Small intestine (tissue), 7 donors: ENCODE data around the gene ISG20. TPM values are rescaled to one million over a fixed set of nuclear protein-coding genes. Genes with fewer than 3 reads are reported as not detected.

ENCODE experiments used
- DNase-seq, 2 donors: peaks; one replicate each; pipeline versions ENCODE4 v3.0.0 to v3.0.0-alpha.2; 2013
- FAIRE-seq: peaks from 2 replicates; lab custom pipeline; 2012; peaks lifted over from hg19 to GRCh38; lab: Jason Lieb, UNC
- H3K27ac ChIP-seq, 3 donors: one replicate each; pipeline ENCODE4 v1.5.1; 2013; ENCODE audit warnings: low read length in 2 of 3, mild to moderate bottlenecking in 2 of 3, control low read depth in 1 of 3, inconsistent platforms in 1 of 3, low read depth in 1 of 3, moderate library complexity in 1 of 3
- H3K27me3 ChIP-seq, 3 donors: one replicate each; pipeline ENCODE4 v1.6.1; 2013; ENCODE audit warnings: low read length in 3 of 3, inconsistent platforms in 1 of 3; ENCODE audit not compliant: control insufficient read depth in 3 of 3, insufficient read depth in 3 of 3
- H3K36me3 ChIP-seq, 3 donors: one replicate each; pipeline ENCODE4 v1.6.1; 2013; ENCODE audit warnings: low read length in 3 of 3, inconsistent platforms in 1 of 3, low read depth in 1 of 3, mild to moderate bottlenecking in 1 of 3, moderate library complexity in 1 of 3; ENCODE audit not compliant: control insufficient read depth in 3 of 3, insufficient read depth in 2 of 3
- H3K4me1 ChIP-seq, 3 donors: one replicate each; pipeline ENCODE4 v1.6.1; 2013; ENCODE audit warnings: low read length in 2 of 3, inconsistent platforms in 1 of 3, low read depth in 1 of 3, mild to moderate bottlenecking in 1 of 3, moderate library complexity in 1 of 3; ENCODE audit not compliant: control insufficient read depth in 3 of 3, insufficient read depth in 2 of 3
- H3K4me3 ChIP-seq, 3 donors: one replicate each; pipeline ENCODE4 v1.5.1; 2013; ENCODE audit warnings: low read length in 3 of 3, control low read depth in 1 of 3, inconsistent platforms in 1 of 3, low read depth in 1 of 3, mild to moderate bottlenecking in 1 of 3, moderate library complexity in 1 of 3
- H3K9me3 ChIP-seq, 2 donors: one replicate each; pipeline ENCODE4 v1.6.1; 2013; ENCODE audit warnings: low read depth in 1 of 2, low read length in 1 of 2; ENCODE audit not compliant: control insufficient read depth in 2 of 2, insufficient read depth in 1 of 2
- WGBS, 3 donors: extraction: QIAGEN DNeasy Blood & Tissue Kit; methylation state at CpG; one replicate each; pipeline ENCODE4 v1.1.7; 2013; 5-methylcytosine and 5-hydroxymethylcytosine counted together
- polyA plus RNA-seq, 4 donors: library from polyadenylated mRNA; stranded (reverse) in 3 of 4; unstranded in 1 of 4; fragments of 200-250 nt in 3 of 4; fragments of 120-200 nt in 1 of 4; gene quantifications; one replicate each; pipeline versions ENCODE4 v1.2.1 to v1.2.3, GENCODE V29; 2013
- donor health status: healthy with polysubstance abuse.
- donor health status: control.
- donor health status: control.
- donor health status: Bipolar disorder and iron deficiency.
- donor health status: healthy.

The ISG20 gene
- polyA plus RNA-seq, 4 donors: 4.1 to 434 (median 98.1) TPM

- DNase-seq (no peak), FAIRE-seq (no peak)
- H3K36me3 ChIP-seq: peaks cover 0 to 8% (median 3%) of the 10 kb centered on the region in 3 donors
- peaks cover 10 to 18% (median 15%) of the 10 kb centered on the region in 3 donors for H3K4me1 ChIP-seq
- H3K4me3 ChIP-seq: no peak overlapping the region
- H3K9me3 ChIP-seq: no peaks in the 10 kb centered on the region
- no peaks in the 10 kb centered on the region for H3K27me3 ChIP-seq
- WGBS, 3 donors: 72 to 94% (median 82%) methylated on average over 5 of the region's 5 CpGs
- H3K27ac ChIP-seq: peak overlapping the region in 1 of 3 donors; percentile 88
Measured at GRCh38 chr15:88646951-88647350, 8.1 kb downstream of the ISG20 start.

- DNase-seq (no peak), FAIRE-seq (no peak)
- Histone ChIP-seq H3K36me3 (peaks cover 0 to 8% (median 3%) of the 10 kb centered on the region in 3 donors), H3K9me3 (no peaks in the 10 kb centered on the region), H3K27ac (peak overlapping the region in 2 of 3 donors; percentile 85 to 88), H3K4me3 (no peak overlapping the region), H3K4me1 (peaks cover 10 to 18% (median 15%) of the 10 kb centered on the region in 3 donors), H3K27me3 (no peaks in the 10 kb centered on the region)
- 48 to 80% (median 67%) methylated on average over 10 to 11 of the region's 11 CpGs for WGBS, 3 donors
Measured at GRCh38 chr15:88647351-88648105, 8.7 kb downstream of the ISG20 start.

- FAIRE-seq (no peak), DNase-seq (peak; percentile 84 to 88)
- Histone ChIP-seq H3K27ac (peak overlapping the region; percentile 52 to 88 (median 85)), H3K27me3 (no peaks in the 10 kb centered on the region), H3K9me3 (no peaks in the 10 kb centered on the region), H3K4me1 (peaks cover 10 to 18% (median 15%) of the 10 kb centered on the region in 3 donors), H3K4me3 (no peak overlapping the region), H3K36me3 (peaks cover 0 to 8% (median 3%) of the 10 kb centered on the region in 3 donors)
- WGBS, 3 donors: 12 to 66% (median 31%) methylated on average over 12 of the region's 12 CpGs
Measured at GRCh38 chr15:88648357-88649214, 9.8 kb downstream of the ISG20 start.

DNA sequence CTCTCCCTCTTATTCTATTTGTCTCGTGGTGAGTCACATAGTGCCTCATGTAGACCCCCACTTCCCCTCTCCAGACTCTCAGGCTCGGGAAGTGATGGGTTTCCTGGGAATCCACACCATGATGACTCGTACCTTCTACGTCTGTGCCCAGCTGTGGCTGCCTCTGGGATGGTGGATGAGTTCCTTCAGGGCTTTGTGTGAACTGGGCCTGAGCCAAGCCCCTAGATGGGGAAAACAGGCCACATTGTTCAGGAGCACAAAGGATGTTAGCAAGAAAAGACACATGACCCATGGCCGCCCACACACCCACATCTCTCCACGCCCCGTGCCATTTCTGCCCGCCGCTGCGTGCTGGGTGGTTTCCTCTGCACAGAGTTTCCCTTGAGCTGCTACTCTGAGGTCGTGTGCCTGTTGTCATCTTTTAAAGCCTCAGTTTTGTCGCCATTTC lies 10.5 kb downstream of the ISG20 start:
- H3K36me3 ChIP-seq: peaks cover 0 to 8% (median 3%) of the 10 kb centered on the region in 3 donors
- DNase-seq (no peak), FAIRE-seq (no peak)
- peaks cover 10 to 18% (median 15%) of the 10 kb centered on the region in 3 donors for H3K4me1 ChIP-seq
- WGBS, 3 donors: 37 to 46% (median 38%) methylated on average over 12 of the region's 12 CpGs
- no peaks in the 10 kb centered on the region for H3K9me3 ChIP-seq
- peak overlapping the region; percentile 52 to 88 (median 85) for H3K27ac ChIP-seq
- H3K4me3 ChIP-seq: no peak overlapping the region
- no peaks in the 10 kb centered on the region for H3K27me3 ChIP-seq

GRCh38 chr15:88649753-88650551 lies 11.1 kb downstream of the ISG20 start:
- peaks cover 10 to 18% (median 15%) of the 10 kb centered on the region in 3 donors for H3K4me1 ChIP-seq
- H3K27ac ChIP-seq: peak overlapping the region in 2 of 3 donors; percentile 9 to 85
- no peak for DNase-seq
- 83 to 91% (median 83%) methylated on average over 23 of the region's 23 CpGs for WGBS, 3 donors
- peaks cover 0 to 8% (median 3%) of the 10 kb centered on the region in 3 donors for H3K36me3 ChIP-seq
- H3K9me3 ChIP-seq: no peaks in the 10 kb centered on the region
- no peak for FAIRE-seq
- H3K4me3 ChIP-seq: no peak overlapping the region
- no peaks in the 10 kb centered on the region for H3K27me3 ChIP-seq

DNA sequence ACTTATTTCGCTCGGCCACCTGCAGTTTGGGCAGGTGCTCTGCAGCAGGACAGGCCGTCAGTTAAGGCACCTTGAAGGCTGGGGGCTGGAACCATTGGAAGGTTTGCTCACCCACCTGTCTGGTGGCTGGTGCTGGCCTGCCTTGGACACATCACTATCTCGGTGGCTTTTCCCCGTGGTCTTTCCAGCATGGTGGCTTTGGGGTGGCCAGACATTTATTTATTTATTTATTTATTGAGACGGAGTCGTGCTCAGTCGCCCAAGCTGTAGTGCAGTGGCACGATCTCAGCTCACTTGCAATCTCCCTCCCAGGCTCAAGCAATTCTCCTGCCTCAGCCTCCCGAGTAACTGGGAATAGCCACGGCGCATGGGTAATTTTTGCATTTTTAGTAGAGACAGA lies 11.7 kb downstream of the ISG20 start:
- Histone ChIP-seq H3K4me1 (peaks cover 10 to 18% (median 15%) of the 10 kb centered on the region in 3 donors), H3K27ac (no peak overlapping the region), H3K27me3 (no peaks in the 10 kb centered on the region), H3K36me3 (peaks cover 0 to 7% (median 3%) of the 10 kb centered on the region in 3 donors), H3K4me3 (no peak overlapping the region), H3K9me3 (no peaks in the 10 kb centered on the region)
- FAIRE-seq (no peak), DNase-seq (no peak)
- 96 to 98% (median 97%) methylated on average over 12 of the region's 12 CpGs for WGBS, 3 donors

DNA sequence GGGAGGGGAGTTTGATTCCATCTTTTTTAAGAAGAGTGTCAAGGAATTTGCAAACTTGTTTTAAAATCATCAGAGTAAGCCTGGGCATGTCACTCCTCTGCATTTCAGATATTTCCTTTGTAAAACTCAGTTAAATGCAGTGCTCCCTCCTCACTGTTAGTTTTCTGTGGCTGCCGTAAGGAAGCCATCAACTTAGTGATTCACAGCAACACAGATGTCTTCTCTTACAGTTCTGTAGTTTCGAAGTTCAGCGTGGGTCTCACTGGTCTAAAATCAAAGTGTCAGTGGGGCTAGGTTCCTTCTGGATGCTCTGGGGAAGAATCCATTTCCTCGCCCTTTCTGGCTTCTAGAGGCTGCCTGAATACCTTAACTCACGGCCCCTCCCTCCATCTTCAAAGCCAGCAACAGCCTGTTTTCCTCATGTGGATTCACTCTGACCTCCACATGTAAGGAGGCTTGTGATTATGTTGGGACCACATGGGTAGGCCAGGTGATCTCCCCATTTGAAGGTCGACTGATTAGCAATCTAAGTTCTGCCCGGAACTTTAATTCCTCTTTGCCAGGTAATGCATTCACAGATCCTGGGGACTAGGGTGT lies 12.4 kb downstream of the ISG20 start:
- peaks cover 10 to 18% (median 13%) of the 10 kb centered on the region in 3 donors for H3K4me1 ChIP-seq
- H3K27ac ChIP-seq: no peak overlapping the region
- FAIRE-seq: no peak
- H3K27me3 ChIP-seq: no peaks in the 10 kb centered on the region
- WGBS, 3 donors: 78 to 85% (median 82%) methylated on average over 7 of the region's 7 CpGs
- no peaks in the 10 kb centered on the region for H3K9me3 ChIP-seq
- H3K36me3 ChIP-seq: peaks cover 0 to 3% (median 3%) of the 10 kb centered on the region in 3 donors
- no peak for DNase-seq
- H3K4me3 ChIP-seq: no peak overlapping the region
